ENCODE results near the gene CCT6B.
"Not testable (repeated sequence)": the region's sequence is repeated elsewhere in the genome, so short reads cannot be mapped to it uniquely, and the experiment has no call there.

Gene CCT6B

GRCh38 chr17:34961093-34961911 lies at the start of gene CCT6B, which contains the start of gene ZNF830:
CCT6B (minus strand) TSS chr17:34961460; CDS start chr17:34961393, 67 bp downstream.
ZNF830 (plus strand) TSS chr17:34961540; CDS start chr17:34961567, 27 bp downstream.
- Mint-ChIP-seq H3K36me3 (peaks cover 6% of the 10 kb centered on the region), H3K9me3 (ENCODE audit: low read depth) (no peaks in the 10 kb centered on the region), H3K27ac (peak within 1 kb of the TSS; percentile 100), H3K27me3 (no peaks in the 10 kb centered on the region), H3K4me1 (ENCODE audit: low read depth) (peaks cover 30% of the 10 kb centered on the region), H3K4me3 (peak within 1 kb of the TSS; percentile 100)

- Mint-ChIP-seq H3K4me1 (ENCODE audit: low read depth) (no peaks in the 10 kb centered on the region), H3K9me3 (ENCODE audit: low read depth) (no peaks in the 10 kb centered on the region), H3K27ac (peak overlapping the region; percentile 34), H3K4me3 (no peak overlapping the region), H3K27me3 (no peaks in the 10 kb centered on the region), H3K36me3 (peaks cover 2% of the 10 kb centered on the region)
Observed at GRCh38 chr17:35010093-35010492, 48.8 kb upstream of the CCT6B start.

- Mint-ChIP-seq H3K4me3 (no peak overlapping the region), H3K36me3 (peaks cover 2% of the 10 kb centered on the region), H3K4me1 (ENCODE audit: low read depth) (no peaks in the 10 kb centered on the region), H3K27me3 (no peaks in the 10 kb centered on the region), H3K27ac (peak overlapping the region; percentile 19), H3K9me3 (ENCODE audit: low read depth) (no peaks in the 10 kb centered on the region)
Observed at GRCh38 chr17:35006961-35007360, 45.7 kb upstream of the CCT6B start.

GRCh38 chr17:35006345-35006744 lies 45.1 kb upstream of the CCT6B start:
- Mint-ChIP-seq H3K4me3 (no peak overlapping the region), H3K27ac (no peak overlapping the region), H3K4me1 (ENCODE audit: low read depth) (no peaks in the 10 kb centered on the region), H3K27me3 (no peaks in the 10 kb centered on the region), H3K9me3 (ENCODE audit: low read depth) (no peaks in the 10 kb centered on the region), H3K36me3 (no peaks in the 10 kb centered on the region)

- H3K36me3 Mint-ChIP-seq: no peaks in the 10 kb centered on the region
- H3K27ac Mint-ChIP-seq: no peak overlapping the region
- no peaks in the 10 kb centered on the region for H3K4me1 Mint-ChIP-seq (ENCODE audit: low read depth)
- no peak overlapping the region for H3K4me3 Mint-ChIP-seq
- H3K27me3 Mint-ChIP-seq: no peaks in the 10 kb centered on the region
- H3K9me3 Mint-ChIP-seq (ENCODE audit: low read depth): no peaks in the 10 kb centered on the region
Observed at GRCh38 chr17:35003778-35004177, 42.5 kb upstream of the CCT6B start.

GRCh38 chr17:35002876-35003551 lies 41.8 kb upstream of the CCT6B start:
- no peak overlapping the region for H3K4me3 Mint-ChIP-seq
- H3K27ac Mint-ChIP-seq: no peak overlapping the region
- H3K27me3 Mint-ChIP-seq: no peaks in the 10 kb centered on the region
- peaks cover 3% of the 10 kb centered on the region for H3K4me1 Mint-ChIP-seq (ENCODE audit: low read depth)
- no peaks in the 10 kb centered on the region for H3K36me3 Mint-ChIP-seq
- H3K9me3 Mint-ChIP-seq (ENCODE audit: low read depth): no peaks in the 10 kb centered on the region

GRCh38 chr17:35001549-35001948 lies 40.3 kb upstream of the CCT6B start:
- H3K36me3 Mint-ChIP-seq: no peaks in the 10 kb centered on the region
- no peaks in the 10 kb centered on the region for H3K9me3 Mint-ChIP-seq (ENCODE audit: low read depth)
- no peaks in the 10 kb centered on the region for H3K27me3 Mint-ChIP-seq
- no peak overlapping the region for H3K4me3 Mint-ChIP-seq
- H3K27ac Mint-ChIP-seq: peak overlapping the region; percentile 43
- peaks cover 6% of the 10 kb centered on the region for H3K4me1 Mint-ChIP-seq (ENCODE audit: low read depth)

GRCh38 chr17:35000965-35001364 lies 39.7 kb upstream of the CCT6B start:
- H3K9me3 Mint-ChIP-seq (ENCODE audit: low read depth); H3K4me1 Mint-ChIP-seq (ENCODE audit: low read depth); H3K27me3 Mint-ChIP-seq; H3K27ac Mint-ChIP-seq; H3K36me3 Mint-ChIP-seq; H3K4me3 Mint-ChIP-seq: not testable (repeated sequence)

- no peak overlapping the region for H3K27ac Mint-ChIP-seq
- H3K4me3 Mint-ChIP-seq: no peak overlapping the region
- no peaks in the 10 kb centered on the region for H3K9me3 Mint-ChIP-seq (ENCODE audit: low read depth)
- H3K36me3 Mint-ChIP-seq: no peaks in the 10 kb centered on the region
- peaks cover 6% of the 10 kb centered on the region for H3K4me1 Mint-ChIP-seq (ENCODE audit: low read depth)
- no peaks in the 10 kb centered on the region for H3K27me3 Mint-ChIP-seq
Observed at GRCh38 chr17:34999456-34999855, 38.2 kb upstream of the CCT6B start.

- Mint-ChIP-seq H3K36me3 (peaks cover 3% of the 10 kb centered on the region), H3K27me3 (no peaks in the 10 kb centered on the region), H3K4me1 (ENCODE audit: low read depth) (peaks cover 6% of the 10 kb centered on the region), H3K9me3 (ENCODE audit: low read depth) (no peaks in the 10 kb centered on the region), H3K4me3 (no peak overlapping the region), H3K27ac (no peak overlapping the region)
Observed at GRCh38 chr17:34998205-34998604, 36.9 kb upstream of the CCT6B start.

- Mint-ChIP-seq H3K27ac (no peak overlapping the region), H3K36me3 (peaks cover 6% of the 10 kb centered on the region), H3K9me3 (ENCODE audit: low read depth) (no peaks in the 10 kb centered on the region), H3K4me1 (ENCODE audit: low read depth) (peaks cover 6% of the 10 kb centered on the region), H3K4me3 (no peak overlapping the region), H3K27me3 (no peaks in the 10 kb centered on the region)
Observed at GRCh38 chr17:34997355-34997862, 36.1 kb upstream of the CCT6B start.

- H3K27ac Mint-ChIP-seq: no peak overlapping the region
- H3K36me3 Mint-ChIP-seq: peaks cover 6% of the 10 kb centered on the region
- H3K4me1 Mint-ChIP-seq (ENCODE audit: low read depth): peaks cover 6% of the 10 kb centered on the region
- no peak overlapping the region for H3K4me3 Mint-ChIP-seq
- no peaks in the 10 kb centered on the region for H3K27me3 Mint-ChIP-seq
- no peaks in the 10 kb centered on the region for H3K9me3 Mint-ChIP-seq (ENCODE audit: low read depth)
Observed at GRCh38 chr17:34996422-34997285, 35.4 kb upstream of the CCT6B start.

- Mint-ChIP-seq H3K9me3 (ENCODE audit: low read depth) (no peaks in the 10 kb centered on the region), H3K27ac (no peak overlapping the region), H3K4me1 (ENCODE audit: low read depth) (peaks cover 7% of the 10 kb centered on the region), H3K36me3 (peaks cover 10% of the 10 kb centered on the region), H3K27me3 (no peaks in the 10 kb centered on the region), H3K4me3 (no peak overlapping the region)
Observed at GRCh38 chr17:34993031-34993430, 31.8 kb upstream of the CCT6B start.

GRCh38 chr17:34991606-34992005 lies 30.3 kb upstream of the CCT6B start:
- Mint-ChIP-seq H3K4me3 (no peak overlapping the region), H3K4me1 (ENCODE audit: low read depth) (peaks cover 4% of the 10 kb centered on the region), H3K27me3 (no peaks in the 10 kb centered on the region), H3K27ac (no peak overlapping the region), H3K9me3 (ENCODE audit: low read depth) (no peaks in the 10 kb centered on the region), H3K36me3 (peaks cover 13% of the 10 kb centered on the region)

Measured in activated naive CD8-positive, alpha-beta T cell (primary cell).